ENCODE data around the gene HERC6.

DNA sequence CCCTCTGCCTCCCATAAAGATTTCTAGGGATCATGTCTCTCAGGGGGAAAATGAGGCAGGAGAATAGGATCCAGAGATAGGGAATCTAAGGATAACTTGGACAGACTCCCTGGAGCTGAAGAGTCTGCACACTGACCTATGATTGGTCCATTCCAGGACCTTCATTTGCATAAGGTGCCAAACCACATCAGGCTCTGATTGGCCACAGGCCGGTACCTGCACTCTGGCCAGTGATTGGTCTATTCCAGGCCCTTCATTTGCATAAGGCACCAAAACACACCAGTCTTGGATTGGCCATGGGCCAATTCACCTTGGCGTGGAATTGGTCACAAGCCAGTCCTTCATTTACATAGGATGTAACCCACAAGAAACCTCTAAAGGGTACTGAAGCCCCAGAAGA, 74.3 kb downstream of the HERC6 start:
- TF ChIP-seq POLR2AphosphoS5 (IDR thresholded peaks at IDR 0.05; ENCODE audit: insufficient read depth in 1 of 2, low read depth in 1 of 2) (no peak), POLR2A (IDR thresholded peaks at IDR 0.05) (no peak)
- TF ChIP-seq, protein P1, sequence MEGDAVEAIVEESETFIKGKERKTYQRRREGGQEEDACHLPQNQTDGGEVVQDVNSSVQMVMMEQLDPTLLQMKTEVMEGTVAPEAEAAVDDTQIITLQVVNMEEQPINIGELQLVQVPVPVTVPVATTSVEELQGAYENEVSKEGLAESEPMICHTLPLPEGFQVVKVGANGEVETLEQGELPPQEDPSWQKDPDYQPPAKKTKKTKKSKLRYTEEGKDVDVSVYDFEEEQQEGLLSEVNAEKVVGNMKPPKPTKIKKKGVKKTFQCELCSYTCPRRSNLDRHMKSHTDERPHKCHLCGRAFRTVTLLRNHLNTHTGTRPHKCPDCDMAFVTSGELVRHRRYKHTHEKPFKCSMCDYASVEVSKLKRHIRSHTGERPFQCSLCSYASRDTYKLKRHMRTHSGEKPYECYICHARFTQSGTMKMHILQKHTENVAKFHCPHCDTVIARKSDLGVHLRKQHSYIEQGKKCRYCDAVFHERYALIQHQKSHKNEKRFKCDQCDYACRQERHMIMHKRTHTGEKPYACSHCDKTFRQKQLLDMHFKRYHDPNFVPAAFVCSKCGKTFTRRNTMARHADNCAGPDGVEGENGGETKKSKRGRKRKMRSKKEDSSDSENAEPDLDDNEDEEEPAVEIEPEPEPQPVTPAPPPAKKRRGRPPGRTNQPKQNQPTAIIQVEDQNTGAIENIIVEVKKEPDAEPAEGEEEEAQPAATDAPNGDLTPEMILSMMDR (IDR thresholded peaks at IDR 0.05), result no peak
